Right kidney (tissue), 9 donors: ENCODE data around the gene TRPV3.
"Not testable (repeated sequence)": the region's sequence is repeated elsewhere in the genome, so short reads cannot be mapped to it uniquely, and the experiment has no call there.

Experiments used
- DNase-seq: peaks from one replicate; pipeline ENCODE4 v3.0.0-alpha.2; 2016
- long read RNA-seq, 8 donors: transcript quantifications; one replicate each; lab custom pipeline, GENCODE V29; 2026

TRPV3 gene
- long read RNA-seq, donor 1 = 0 reads
- long read RNA-seq, donor 2 = 0 reads
- long read RNA-seq, donor 3 = 0 reads
- long read RNA-seq, donor 4 = 0 reads
- long read RNA-seq, donor 5 = 0 reads
- long read RNA-seq, donor 6 = 0 reads
- long read RNA-seq, donor 7 = 0 reads
- long read RNA-seq, donor 8 = 0 reads

- no peak for DNase-seq
Measured at GRCh38 chr17:3557768-3558583, at the start of gene TRPV3. Gene TRPV3 (minus strand): TSS chr17:3557812. CDS start chr17:3554850, 2,962 bp downstream.

- no peak for DNase-seq
Measured at GRCh38 chr17:3603870-3604259, 46.3 kb upstream of the TRPV3 start.

- DNase-seq = no peak
Measured at GRCh38 chr17:3603119-3603869, 45.7 kb upstream of the TRPV3 start.

DNA sequence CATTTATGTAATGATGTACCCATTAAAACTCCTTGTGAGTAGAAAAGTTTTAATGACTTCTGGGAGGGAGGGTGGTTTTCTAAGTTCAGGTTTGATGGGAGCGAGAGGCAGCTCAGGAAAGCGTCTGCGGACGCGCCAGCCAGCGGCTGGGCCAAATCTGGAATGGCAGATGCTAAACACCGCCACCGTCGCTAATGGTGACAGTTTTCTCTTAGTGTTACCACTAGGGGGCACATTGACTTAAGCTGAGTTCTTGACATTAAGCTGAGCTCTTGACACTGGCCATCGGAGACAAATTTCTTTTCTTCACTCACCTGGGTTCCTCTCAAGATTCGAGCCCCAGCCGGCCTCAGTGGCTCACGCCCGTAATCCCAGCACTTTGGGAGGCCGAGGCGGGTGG is 44.9 kb upstream of the TRPV3 start:
- DNase-seq = no peak

DNA sequence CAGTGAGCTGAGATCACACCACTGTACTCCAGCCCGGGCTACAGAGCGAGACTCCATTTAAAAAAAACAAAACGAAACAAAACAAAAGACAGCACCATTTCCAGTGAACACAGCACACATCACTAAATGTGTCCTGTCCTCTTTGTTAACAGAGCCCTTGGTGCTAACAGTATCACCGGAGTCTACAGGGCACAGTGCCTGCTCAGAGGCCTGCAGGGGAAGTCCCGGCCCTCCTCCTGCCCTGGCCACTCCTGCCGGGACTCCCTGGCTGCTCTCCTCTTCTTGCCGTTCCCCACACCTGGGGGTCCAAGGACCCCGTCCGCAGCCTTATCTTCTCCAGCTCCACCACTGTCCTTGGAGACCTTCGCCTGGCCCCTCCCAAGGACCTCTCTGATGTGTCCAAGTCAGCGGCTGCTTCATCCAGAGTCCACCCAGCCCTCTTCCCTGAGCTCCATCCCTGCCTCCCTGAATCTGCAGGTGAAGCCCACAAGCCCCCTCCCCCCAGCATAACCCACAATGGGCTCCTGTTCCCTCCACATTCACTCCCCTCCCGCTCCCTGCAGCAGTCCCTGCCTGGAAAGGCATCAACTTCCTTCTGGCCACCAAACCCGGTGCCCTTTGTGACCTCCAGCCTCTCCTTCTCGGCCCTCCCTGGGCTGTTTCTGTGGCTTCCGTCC is 43.1 kb upstream of the TRPV3 start:
- no peak for DNase-seq

DNA sequence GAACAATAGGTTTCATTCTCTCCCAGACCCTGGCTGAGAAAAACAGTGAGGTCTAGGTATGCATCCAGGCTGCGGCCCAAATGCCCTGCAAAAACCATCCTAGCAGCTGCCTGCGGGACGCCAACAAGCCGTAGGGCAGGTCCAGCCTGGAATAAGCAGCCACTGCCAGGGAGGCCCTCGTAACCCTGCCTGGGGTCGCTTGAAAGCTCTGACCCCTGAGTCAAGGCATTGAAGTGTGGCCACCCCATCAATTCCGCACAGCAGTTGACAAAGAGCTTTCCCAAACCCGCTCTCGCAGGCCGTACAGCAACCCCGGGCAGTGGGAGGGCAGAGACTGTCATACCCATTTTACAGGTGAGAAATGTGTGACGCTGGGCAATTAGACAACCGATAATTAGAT is 40.5 kb upstream of the TRPV3 start:
- no peak for DNase-seq

DNA sequence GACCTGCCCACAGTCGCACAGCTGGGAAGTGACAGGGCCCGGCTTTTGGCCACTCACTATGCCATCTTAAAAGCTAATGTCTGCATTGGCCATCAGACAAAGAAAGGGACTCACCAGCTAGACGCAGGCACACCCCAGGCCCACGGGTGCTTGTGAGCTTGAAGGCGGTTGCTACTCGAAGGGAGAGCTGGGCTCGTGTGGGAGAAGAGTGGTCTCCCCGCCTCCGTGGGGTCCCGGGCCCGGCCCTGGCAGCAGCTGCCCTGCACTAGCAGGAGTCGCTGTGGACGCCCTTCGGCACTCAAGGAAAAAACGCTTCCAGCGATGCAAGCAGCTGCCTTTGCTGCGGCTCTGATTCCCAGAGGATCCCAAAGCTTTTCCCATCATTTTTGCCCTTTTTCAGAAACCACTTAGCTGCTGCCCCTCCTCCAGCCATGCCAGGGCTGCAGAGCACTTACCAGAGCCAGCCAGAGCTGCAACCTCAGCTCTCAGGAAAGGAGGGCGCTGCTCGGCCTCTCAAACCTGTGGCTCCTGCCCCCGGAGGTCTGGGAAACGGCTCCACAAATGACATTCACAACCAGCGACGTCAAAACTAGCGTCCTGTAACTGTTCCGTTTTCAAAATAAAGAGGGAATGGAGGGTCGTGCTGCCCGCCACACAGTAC is 39.3 kb upstream of the TRPV3 start:
- no peak for DNase-seq

GRCh38 chr17:3594976-3595375 is 37.4 kb upstream of the TRPV3 start:
- DNase-seq = no peak

DNA sequence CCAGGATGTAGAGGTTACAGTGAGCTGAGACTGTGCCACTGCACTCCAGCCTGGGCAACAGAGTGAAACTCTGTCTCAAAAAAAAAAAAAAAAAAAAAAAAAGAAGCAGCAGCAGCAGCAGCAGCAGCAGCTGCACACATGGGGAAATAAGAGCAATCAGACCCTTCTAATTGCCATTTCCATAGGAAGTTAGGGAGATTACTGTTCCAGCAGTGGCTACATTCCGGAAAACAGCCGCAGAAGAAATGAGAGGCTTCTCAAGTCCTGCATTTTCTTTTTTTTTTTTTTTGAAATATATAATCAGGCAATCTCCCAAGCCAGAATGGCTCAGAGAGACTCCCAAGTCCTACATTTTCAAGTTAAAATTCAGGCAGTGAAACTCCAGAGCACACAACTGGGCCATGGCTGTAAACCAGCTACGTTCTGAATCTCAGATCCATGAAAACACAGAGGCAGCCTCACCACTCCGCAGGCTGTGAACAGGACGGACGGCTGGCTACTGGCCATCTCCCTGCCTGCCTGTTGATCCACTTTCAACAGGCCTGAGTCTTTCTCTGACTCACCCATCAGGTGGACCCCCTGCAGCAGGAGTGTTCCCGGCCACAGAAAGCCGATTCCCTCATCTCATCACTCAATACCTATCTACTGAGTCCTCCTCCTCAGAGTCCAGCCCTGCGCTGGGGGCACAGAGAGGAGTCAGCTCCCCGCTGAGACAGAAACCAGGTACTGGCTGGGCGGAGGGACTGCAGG is 36.6 kb upstream of the TRPV3 start:
- no peak for DNase-seq

DNA sequence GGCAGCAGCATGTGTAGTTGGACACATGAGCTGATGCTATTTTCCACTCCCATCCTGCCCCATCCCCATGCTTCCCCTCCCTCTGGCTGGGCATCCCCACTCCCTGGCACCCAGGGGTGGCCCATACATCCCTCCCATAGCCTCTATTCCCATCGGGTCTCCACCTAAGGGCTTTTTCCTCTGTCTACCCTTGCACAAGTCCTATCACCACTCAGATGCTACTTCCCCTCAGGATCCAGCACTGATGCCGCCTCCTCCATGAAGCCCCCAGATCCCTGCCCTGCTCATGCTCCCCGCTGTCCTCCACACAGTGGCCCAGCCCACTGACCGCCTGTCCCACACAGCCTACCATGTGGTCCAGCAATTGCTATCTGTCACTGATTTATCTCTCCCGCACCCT is 35.8 kb upstream of the TRPV3 start:
- no peak for DNase-seq

DNA sequence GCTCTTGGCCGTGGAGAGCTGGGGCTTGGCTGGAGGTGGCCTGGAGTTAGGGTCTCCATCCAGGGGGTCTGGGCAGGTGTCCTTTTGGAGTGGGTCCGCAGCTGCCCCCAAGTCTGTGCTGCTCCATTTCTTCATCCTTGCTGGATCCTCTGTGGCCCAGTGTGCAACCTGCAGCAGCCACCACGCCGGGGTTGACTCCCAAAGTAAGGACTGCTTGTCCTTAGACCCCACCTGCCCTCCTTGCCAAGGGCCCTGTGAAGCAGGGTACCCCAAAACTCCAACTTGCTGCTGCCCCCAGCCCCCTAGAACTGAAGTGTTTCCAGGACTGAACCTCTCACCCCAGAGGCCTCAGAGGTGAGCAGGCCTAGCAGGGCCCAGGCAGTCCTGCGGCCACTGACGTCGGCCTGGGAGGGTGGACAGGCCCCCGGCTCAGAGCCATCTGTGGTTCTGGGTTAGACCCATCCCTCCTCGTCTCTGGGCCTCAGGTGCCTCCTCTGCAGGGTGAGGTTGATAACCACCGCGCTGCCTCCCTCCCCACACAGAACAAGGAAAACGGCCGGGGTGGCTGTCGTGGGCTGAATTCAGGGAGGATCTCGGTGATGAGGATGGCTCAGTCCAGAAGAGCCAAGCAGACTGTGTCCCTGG is 34.7 kb upstream of the TRPV3 start:
- DNase-seq = no peak

DNA sequence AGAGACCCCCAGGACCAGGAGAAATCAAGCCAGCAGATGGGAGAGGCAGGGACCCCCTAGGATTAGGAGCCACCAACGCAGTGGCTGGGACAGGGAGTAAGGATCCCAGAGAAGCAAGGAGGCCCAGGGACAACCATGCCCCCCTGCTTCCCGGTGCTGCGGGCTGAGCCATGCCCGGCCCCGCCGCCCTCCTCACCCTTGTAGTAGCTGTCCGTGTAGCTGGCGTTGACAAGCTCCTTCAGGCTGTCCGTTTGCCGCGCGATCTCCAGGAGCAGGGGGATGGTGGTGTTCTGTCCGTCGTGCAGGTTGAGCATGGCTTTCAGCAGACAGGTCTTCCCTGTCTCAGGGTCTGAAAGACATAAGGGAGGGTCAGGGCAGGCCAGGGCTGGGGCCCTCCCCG is 33.2 kb upstream of the TRPV3 start:
- DNase-seq = no peak

- DNase-seq = no peak
Measured at GRCh38 chr17:3590231-3590630, 32.6 kb upstream of the TRPV3 start.

- no peak for DNase-seq
Measured at GRCh38 chr17:3589784-3590183, 32.2 kb upstream of the TRPV3 start.

- DNase-seq = no peak
Measured at GRCh38 chr17:3585826-3586225, 28.2 kb upstream of the TRPV3 start.

DNA sequence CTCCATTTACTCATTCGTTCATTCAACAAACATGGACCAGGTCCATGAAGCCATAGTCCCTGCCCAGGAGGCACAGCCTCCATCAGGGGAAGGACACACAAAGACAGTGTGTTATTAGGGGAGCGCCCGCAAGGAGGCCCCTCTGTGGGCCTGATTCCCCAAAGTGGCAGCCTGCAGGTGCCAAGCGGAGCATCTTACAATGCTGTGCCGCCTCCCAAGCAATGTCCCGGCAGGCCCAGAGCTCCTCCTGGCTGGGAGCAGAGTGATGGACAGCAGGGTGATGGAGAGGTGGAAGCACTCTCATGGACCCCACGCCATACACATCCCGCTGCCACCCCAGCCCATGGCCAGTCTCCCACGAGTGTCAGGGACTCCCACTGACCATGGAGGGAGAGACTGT is 25.8 kb upstream of the TRPV3 start:
- no peak for DNase-seq

- DNase-seq = no peak
Measured at GRCh38 chr17:3582915-3583314, 25.3 kb upstream of the TRPV3 start.

- DNase-seq = not testable (repeated sequence)
Measured at GRCh38 chr17:3578667-3579066, 21.1 kb upstream of the TRPV3 start.

DNA sequence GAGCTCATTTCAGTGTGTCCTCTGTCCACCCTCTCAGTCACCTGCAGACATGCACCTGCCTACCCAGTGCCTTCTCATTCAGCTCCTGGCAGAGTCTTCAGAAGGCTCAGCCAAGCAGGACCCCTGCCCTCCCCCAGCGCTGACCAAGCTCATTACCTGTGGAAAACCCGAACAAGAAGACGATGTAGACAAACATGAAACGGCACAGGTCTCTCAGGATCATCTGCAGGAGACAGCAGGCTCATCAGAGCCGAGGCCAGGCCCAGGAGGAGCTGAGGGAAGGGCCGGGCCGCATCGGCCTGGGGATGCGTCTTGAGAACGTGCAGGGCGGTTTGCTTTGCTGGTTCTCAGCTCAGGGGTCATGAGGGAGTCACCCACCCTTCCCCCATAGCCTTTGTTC is 19.4 kb upstream of the TRPV3 start:
- no peak for DNase-seq

GRCh38 chr17:3575511-3575910 is 17.9 kb upstream of the TRPV3 start:
- no peak for DNase-seq

- no peak for DNase-seq
Measured at GRCh38 chr17:3574231-3574630, 16.6 kb upstream of the TRPV3 start.
